NT2/D1 (cell line): ENCODE data around the gene EMID1.
A peak's percentile ranks its signal among the peaks of the same experiment; 100 is the strongest.

Source experiments
- DNase-seq: peaks from one replicate; pipeline ENCODE4 v3.0.0-alpha.2; 2011; ENCODE audit warnings: low read depth, low spot score
- H3K27me3 ChIP-seq: 2 replicates; pipeline ENCODE4 v1.6.0; 2011; ENCODE audit warnings: mild to moderate bottlenecking; ENCODE audit not compliant: insufficient read length, insufficient read depth
- H3K36me3 ChIP-seq: 2 replicates; pipeline ENCODE4 v1.6.1; 2011; ENCODE audit warnings: mild to moderate bottlenecking, low read length, mixed read lengths; ENCODE audit not compliant: insufficient read depth, insufficient read length
- H3K4me1 ChIP-seq: 2 replicates; pipeline ENCODE4 v1.5.1; 2011; ENCODE audit not compliant: insufficient read depth, insufficient read length
- H3K4me3 ChIP-seq: 2 replicates; pipeline ENCODE4 v1.5.1; 2011; ENCODE audit warnings: low read depth; ENCODE audit not compliant: insufficient read length
- H3K9ac ChIP-seq: 2 replicates; pipeline ENCODE4 v1.6.0; 2011; ENCODE audit warnings: low read depth; ENCODE audit not compliant: insufficient read length
- H3K9me3 ChIP-seq: 2 replicates; pipeline ENCODE4 v1.5.1; 2011; ENCODE audit warnings: mild to moderate bottlenecking, low read length; ENCODE audit not compliant: insufficient read depth
- SUZ12 ChIP-seq: IDR thresholded peaks from 2 replicates; pipeline ENCODE4 v1.6.1; 2011; ENCODE audit not compliant: insufficient read length, insufficient read depth; ENCODE audit errors: extremely low read depth
- YY1 ChIP-seq: IDR thresholded peaks from 2 replicates; pipeline ENCODE4 v1.6.1; 2011; ENCODE audit not compliant: insufficient read length, insufficient read depth
- ZNF274 ChIP-seq: IDR thresholded peaks from 2 replicates; pipeline ENCODE4 v1.6.1; 2011; ENCODE audit warnings: mild to moderate bottlenecking, low read depth, low read length

Gene EMID1

GRCh38 chr22:29302402-29302680 lies 96.6 kb downstream of the EMID1 start:
- Histone ChIP-seq H3K27me3 (no peaks in the 10 kb centered on the region), H3K4me3 (no peak overlapping the region), H3K36me3 (peaks cover 31% of the 10 kb centered on the region), H3K9me3 (no peaks in the 10 kb centered on the region), H3K4me1 (peaks cover 8% of the 10 kb centered on the region), H3K9ac (no peak overlapping the region)
- DNase-seq, result no peak
- TF ChIP-seq SUZ12 (no peak), YY1 (no peak), ZNF274 (no peak)

- H3K27me3 ChIP-seq, result no peaks in the 10 kb centered on the region
- no peak for DNase-seq
- H3K4me3 ChIP-seq, result no peak overlapping the region
- no peak for TF ChIP-seq SUZ12
- peaks cover 8% of the 10 kb centered on the region for H3K4me1 ChIP-seq
- peaks cover 25% of the 10 kb centered on the region for H3K36me3 ChIP-seq
- H3K9ac ChIP-seq, result no peak overlapping the region
- no peaks in the 10 kb centered on the region for H3K9me3 ChIP-seq
Measured at GRCh38 chr22:29302681-29303465, 97.2 kb downstream of the EMID1 start.

- H3K4me3 ChIP-seq, result no peak overlapping the region
- no peaks in the 10 kb centered on the region for H3K9me3 ChIP-seq
- TF ChIP-seq ZNF274, result no peak
- TF ChIP-seq SUZ12, result no peak
- TF ChIP-seq YY1, result no peak
- peaks cover 13% of the 10 kb centered on the region for H3K36me3 ChIP-seq
- peaks cover 21% of the 10 kb centered on the region for H3K4me1 ChIP-seq
- DNase-seq, result no peak
- H3K27me3 ChIP-seq, result no peaks in the 10 kb centered on the region
- peak overlapping the region; percentile 70 for H3K9ac ChIP-seq
Measured at GRCh38 chr22:29305836-29306174, 100.1 kb downstream of the EMID1 start.

- peaks cover 21% of the 10 kb centered on the region for H3K4me1 ChIP-seq
- no peak for TF ChIP-seq SUZ12
- no peak for TF ChIP-seq YY1
- no peak for TF ChIP-seq ZNF274
- peaks cover 13% of the 10 kb centered on the region for H3K36me3 ChIP-seq
- peak within 1 kb of the TSS; percentile 58 for H3K4me3 ChIP-seq
- no peaks in the 10 kb centered on the region for H3K27me3 ChIP-seq
- no peak for DNase-seq
- H3K9ac ChIP-seq, result peak within 1 kb of the TSS; percentile 77
- H3K9me3 ChIP-seq, result no peaks in the 10 kb centered on the region
Measured at GRCh38 chr22:29306175-29306834, 100.6 kb downstream of the EMID1 start, which contains the start of gene GAS2L1. GAS2L1 (plus strand) TSS chr22:29306650; CDS start chr22:29308106, 1,456 bp downstream.

GRCh38 chr22:29306835-29307595 lies 101.3 kb downstream of the EMID1 start:
- Histone ChIP-seq H3K4me3 (peak overlapping the region; percentile 58), H3K9ac (peak overlapping the region; percentile 77), H3K36me3 (peaks cover 17% of the 10 kb centered on the region), H3K27me3 (no peaks in the 10 kb centered on the region), H3K9me3 (no peaks in the 10 kb centered on the region), H3K4me1 (peaks cover 25% of the 10 kb centered on the region)
- peak; percentile 49 for DNase-seq
- no peak for TF ChIP-seq SUZ12
- no peak for TF ChIP-seq YY1
- TF ChIP-seq ZNF274, result no peak

- Histone ChIP-seq H3K4me1 (peaks cover 25% of the 10 kb centered on the region), H3K36me3 (peaks cover 23% of the 10 kb centered on the region), H3K9me3 (no peaks in the 10 kb centered on the region), H3K9ac (peak overlapping the region; percentile 72), H3K4me3 (peak overlapping the region; percentile 58), H3K27me3 (no peaks in the 10 kb centered on the region)
- TF ChIP-seq SUZ12 (no peak), ZNF274 (no peak), YY1 (no peak)
- DNase-seq, result no peak
Measured at GRCh38 chr22:29307596-29308147, 102.0 kb downstream of the EMID1 start.

GRCh38 chr22:29308148-29308790 lies 102.6 kb downstream of the EMID1 start:
- no peak for DNase-seq
- Histone ChIP-seq H3K9ac (peak overlapping the region; percentile 44), H3K4me3 (no peak overlapping the region), H3K27me3 (peaks cover 3% of the 10 kb centered on the region), H3K9me3 (no peaks in the 10 kb centered on the region), H3K36me3 (peaks cover 29% of the 10 kb centered on the region), H3K4me1 (peaks cover 27% of the 10 kb centered on the region)
- TF ChIP-seq YY1 (no peak), SUZ12 (no peak), ZNF274 (no peak)
